Measurements from ENCODE around the gene CNRIP1.

- no peak for TF ChIP-seq GATA3 (IDR thresholded peaks at IDR 0.05; ENCODE audit: low read depth, low read length)
- no peak for TF ChIP-seq GATA2 (IDR thresholded peaks at IDR 0.05; ENCODE audit: low read depth, low read length)
Observed at GRCh38 chr2:68280796-68281195, 39.0 kb downstream of the CNRIP1 start.
